ENCODE results near the gene ZNF282.

The ZNF282 gene

GRCh38 chr7:149195180-149196150, at the start of gene ZNF282:
Gene ZNF282 (plus strand): TSS chr7:149195546. CDS start chr7:149195590, 44 bp downstream.
- peak; percentile 68 to 79 for DNase-seq (ENCODE audit: extremely low read depth in 1 of 2, low read depth in 1 of 2)

GRCh38 chr7:149147072-149147751, 48.1 kb upstream of the ZNF282 start, which contains the start of gene ZNF398:
Gene ZNF398 (plus strand): TSS chr7:149147453. CDS start chr7:149147743, 290 bp downstream.
- peak; percentile 58 to 67 for DNase-seq (ENCODE audit: extremely low read depth in 1 of 2, low read depth in 1 of 2)

- peak; percentile 11 to 35 for DNase-seq (ENCODE audit: extremely low read depth in 1 of 2, low read depth in 1 of 2)
These were observed 47.3 kb upstream of the ZNF282 start for GRCh38 chr7:149147752-149148653.

- no peak for DNase-seq (ENCODE audit: extremely low read depth in 1 of 2, low read depth in 1 of 2)
These were observed 44.4 kb upstream of the ZNF282 start for GRCh38 chr7:149150981-149151380.

GRCh38 chr7:149153346-149153745, 42.0 kb upstream of the ZNF282 start:
- no peak for DNase-seq (ENCODE audit: extremely low read depth in 1 of 2, low read depth in 1 of 2)

GRCh38 chr7:149154056-149154455, 41.3 kb upstream of the ZNF282 start:
- no peak for DNase-seq (ENCODE audit: extremely low read depth in 1 of 2, low read depth in 1 of 2)

GRCh38 chr7:149156898-149157297, 38.4 kb upstream of the ZNF282 start:
- no peak for DNase-seq (ENCODE audit: extremely low read depth in 1 of 2, low read depth in 1 of 2)

GRCh38 chr7:149161241-149161848, 34.0 kb upstream of the ZNF282 start:
- DNase-seq (ENCODE audit: extremely low read depth in 1 of 2, low read depth in 1 of 2) = peak in 1 of 2 donors; percentile 20

- no peak for DNase-seq (ENCODE audit: extremely low read depth in 1 of 2, low read depth in 1 of 2)
These were observed 29.2 kb upstream of the ZNF282 start for GRCh38 chr7:149166142-149166541.

- no peak for DNase-seq (ENCODE audit: extremely low read depth in 1 of 2, low read depth in 1 of 2)
These were observed 28.6 kb upstream of the ZNF282 start for GRCh38 chr7:149166630-149167352.

- no peak for DNase-seq (ENCODE audit: extremely low read depth in 1 of 2, low read depth in 1 of 2)
These were observed 23.3 kb upstream of the ZNF282 start for GRCh38 chr7:149171892-149172533.

GRCh38 chr7:149172534-149172920, 22.8 kb upstream of the ZNF282 start:
- DNase-seq (ENCODE audit: extremely low read depth in 1 of 2, low read depth in 1 of 2) = no peak

GRCh38 chr7:149175150-149175549, 20.2 kb upstream of the ZNF282 start:
- DNase-seq (ENCODE audit: extremely low read depth in 1 of 2, low read depth in 1 of 2) = no peak

- no peak for DNase-seq (ENCODE audit: extremely low read depth in 1 of 2, low read depth in 1 of 2)
These were observed 16.1 kb upstream of the ZNF282 start for GRCh38 chr7:149179241-149179640.

- no peak for DNase-seq (ENCODE audit: extremely low read depth in 1 of 2, low read depth in 1 of 2)
These were observed 14.5 kb upstream of the ZNF282 start for GRCh38 chr7:149180722-149181449.

- DNase-seq (ENCODE audit: extremely low read depth in 1 of 2, low read depth in 1 of 2) = no peak
These were observed 13.9 kb upstream of the ZNF282 start for GRCh38 chr7:149181450-149181790.

- no peak for DNase-seq (ENCODE audit: extremely low read depth in 1 of 2, low read depth in 1 of 2)
These were observed 11.1 kb upstream of the ZNF282 start for GRCh38 chr7:149184274-149184673.

- DNase-seq (ENCODE audit: extremely low read depth in 1 of 2, low read depth in 1 of 2) = no peak
These were observed 7.1 kb upstream of the ZNF282 start for GRCh38 chr7:149188213-149188612.

All from stimulated activated CD8-positive, alpha-beta memory T cell treated with anti-CD3 and anti-CD28 coated beads, Interleukin-7, amount 100 ng/mL, for 48 hours (primary cell).